Activated naive CD4-positive, alpha-beta T cell (primary cell): Measurements from ENCODE around the gene NINJ2.
A peak's percentile ranks its signal among the peaks of the same experiment; 100 is the strongest.
"Not testable (repeated sequence)": the region's sequence is repeated elsewhere in the genome, so short reads cannot be mapped to it uniquely, and the experiment has no call there.

Experiments used
- DNase-seq, 4 experiments: peaks; one replicate each; lab custom pipeline; 2025; lab: John Stamatoyannopoulos, UW

Gene NINJ2

GRCh38 chr12:663293-663871 is at the start of gene NINJ2:
TSS of gene NINJ2 (minus strand) at chr12:663445. CDS start at chr12:663360, 85 bp downstream.
- DNase-seq: no peak

DNA sequence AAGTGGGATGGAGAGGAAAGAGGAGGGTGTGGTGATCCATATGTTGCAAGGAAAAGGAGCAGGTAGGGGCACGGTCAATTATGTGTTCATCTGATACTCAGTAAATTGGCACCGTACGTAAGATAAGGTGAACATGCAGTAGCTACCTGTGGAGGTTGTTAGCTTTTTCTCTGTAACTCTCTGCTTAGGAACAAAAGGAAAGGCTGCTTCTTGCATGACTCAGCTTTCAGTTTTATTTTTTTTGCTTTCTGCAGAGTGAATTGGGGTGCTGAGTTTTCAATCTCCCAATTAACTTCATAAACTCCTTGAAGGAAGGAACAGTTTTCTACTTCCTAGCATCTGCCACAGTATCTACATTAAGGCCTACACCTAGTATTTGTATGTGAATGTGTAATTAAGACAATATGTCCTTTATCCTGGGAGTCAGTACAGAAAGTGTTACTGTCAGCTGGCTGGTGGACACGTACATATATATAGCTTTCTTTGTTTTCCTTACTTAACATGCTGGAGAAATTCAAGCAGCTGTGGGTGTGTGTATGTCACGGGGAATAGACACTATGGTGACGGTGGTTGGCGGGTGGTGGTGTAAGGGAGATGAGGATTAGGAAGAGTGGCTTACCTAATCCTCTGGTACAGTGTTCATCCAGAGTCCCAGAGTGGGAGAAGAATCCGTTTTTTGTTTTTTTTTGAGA is 49.1 kb upstream of the NINJ2 start:
- DNase-seq: no peak

- no peak for DNase-seq
These were observed 46.3 kb upstream of the NINJ2 start for GRCh38 chr12:709455-710020.

DNA sequence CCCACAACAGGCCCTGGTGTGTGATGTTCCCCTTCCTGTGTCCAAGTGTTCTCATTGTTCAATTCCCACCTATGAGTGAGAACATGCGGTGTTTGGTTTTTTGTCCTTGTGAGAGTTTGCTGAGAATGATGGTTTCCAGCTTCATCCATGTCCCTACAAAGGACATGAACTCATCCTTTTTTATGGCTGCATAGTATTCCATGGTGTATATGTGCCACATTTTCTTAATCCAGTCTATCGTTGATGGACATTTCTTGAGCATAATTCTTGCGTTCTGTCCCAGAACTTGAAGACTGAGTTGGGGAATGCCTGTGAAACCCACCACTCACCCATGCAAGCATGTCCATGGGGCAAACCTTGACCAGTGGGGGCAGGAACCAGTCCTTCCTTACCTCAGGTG is 44.8 kb upstream of the NINJ2 start:
- not testable (repeated sequence) for DNase-seq

DNA sequence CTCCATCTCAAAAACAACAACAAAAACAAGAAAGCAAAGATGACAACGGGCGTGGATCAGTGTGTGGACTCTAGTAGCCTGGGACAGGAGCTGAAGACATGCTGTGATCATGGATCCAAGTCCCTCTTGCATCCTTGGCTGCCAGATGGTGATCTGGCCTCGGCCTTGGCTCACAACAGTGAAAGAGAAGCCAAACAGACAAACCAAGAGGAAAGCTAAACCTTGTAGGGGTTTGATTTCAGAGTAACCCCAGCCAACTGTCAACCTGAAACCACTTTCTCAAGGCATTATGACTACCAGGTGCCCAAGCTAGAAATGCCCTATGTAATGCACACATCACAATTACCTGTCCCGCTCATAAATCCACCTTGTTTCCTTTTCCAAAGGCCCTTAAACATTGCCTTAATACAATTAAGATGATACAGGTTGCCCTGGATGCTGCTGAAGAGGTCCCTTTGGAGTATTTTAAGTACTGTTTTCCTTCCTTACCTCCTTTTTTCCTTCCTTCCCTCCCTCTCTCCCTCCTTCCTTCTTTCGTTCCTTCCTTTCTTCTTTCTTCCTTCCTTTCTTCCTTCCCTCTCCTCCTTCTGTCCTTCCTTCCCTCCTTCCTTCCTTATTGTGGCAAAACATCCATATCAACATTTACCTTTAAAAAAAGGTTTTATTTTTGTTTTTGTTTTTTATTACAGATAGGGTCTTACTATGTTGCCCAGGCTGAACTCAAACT is 41.4 kb upstream of the NINJ2 start:
- no peak for DNase-seq

DNA sequence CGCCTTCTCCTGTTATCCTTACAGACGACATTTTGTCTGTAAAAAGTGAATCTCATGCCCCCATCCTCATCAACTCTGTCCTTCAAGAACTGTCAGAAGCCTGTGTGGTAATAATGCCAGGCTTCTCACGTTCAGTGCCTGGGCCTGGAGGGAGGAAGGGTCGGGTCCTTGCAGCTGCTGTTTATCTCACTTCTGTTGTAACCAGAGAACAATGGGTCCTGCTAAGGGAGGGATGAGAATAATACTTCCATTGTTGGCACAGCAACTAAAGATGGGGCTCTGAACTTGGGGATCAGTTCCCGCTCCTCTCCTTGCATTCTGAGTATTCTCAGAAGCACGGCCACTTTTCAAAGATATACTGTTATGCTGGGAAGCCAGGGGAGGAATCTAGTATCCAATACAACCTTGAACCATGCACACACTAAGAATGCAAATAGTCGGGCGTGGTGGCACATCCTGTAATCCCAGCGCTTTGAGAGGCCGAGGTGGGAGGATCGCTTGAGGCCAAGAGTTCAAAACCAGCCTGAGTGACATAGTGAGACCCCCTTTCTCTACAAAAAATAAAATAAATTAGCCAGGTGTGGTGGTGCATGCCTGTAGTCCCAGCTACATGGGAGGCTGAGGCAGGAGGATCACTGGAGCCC is 38.8 kb upstream of the NINJ2 start:
- DNase-seq: no peak

GRCh38 chr12:700016-700415 is 36.8 kb upstream of the NINJ2 start:
- no peak for DNase-seq

DNA sequence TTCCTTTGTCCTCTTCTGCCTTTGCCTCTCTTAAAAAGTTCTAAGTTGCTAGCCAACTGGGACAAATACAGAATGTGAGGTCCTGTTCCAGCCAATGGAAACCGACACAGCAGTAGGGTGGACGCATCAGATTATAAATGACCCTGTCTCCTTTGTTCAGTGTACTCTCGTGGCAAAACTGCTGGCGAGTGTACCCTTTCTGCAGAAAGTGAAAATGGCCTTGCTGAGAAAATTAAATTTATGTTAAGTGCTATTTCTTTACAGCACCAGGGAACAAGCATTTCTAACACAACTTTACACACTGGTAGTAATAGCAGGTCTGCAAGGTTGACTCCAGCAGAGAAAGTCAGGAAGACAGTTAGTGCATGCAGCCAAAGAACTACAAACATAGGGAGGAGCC is 35.0 kb upstream of the NINJ2 start:
- not testable (repeated sequence) for DNase-seq

DNA sequence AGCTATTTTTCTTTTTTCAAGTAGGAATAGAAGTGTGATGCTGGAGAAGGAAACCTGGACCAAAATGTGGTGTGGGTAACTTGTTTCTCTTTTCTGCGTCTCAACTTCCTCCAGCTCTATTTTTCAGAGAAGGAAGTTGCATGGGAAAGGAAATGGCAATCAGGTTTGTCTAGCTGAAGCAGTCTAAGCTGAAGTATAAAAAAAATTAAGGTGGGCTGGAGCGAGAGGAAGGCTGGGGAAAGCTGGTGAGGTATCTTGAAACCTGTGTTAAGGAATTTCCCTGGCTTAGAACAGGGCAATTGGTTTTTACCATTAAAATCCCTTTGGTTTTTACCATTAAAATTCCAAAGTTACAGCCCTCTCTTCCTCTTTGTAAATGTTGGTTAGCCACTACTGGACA is 34.2 kb upstream of the NINJ2 start:
- no peak for DNase-seq

DNA sequence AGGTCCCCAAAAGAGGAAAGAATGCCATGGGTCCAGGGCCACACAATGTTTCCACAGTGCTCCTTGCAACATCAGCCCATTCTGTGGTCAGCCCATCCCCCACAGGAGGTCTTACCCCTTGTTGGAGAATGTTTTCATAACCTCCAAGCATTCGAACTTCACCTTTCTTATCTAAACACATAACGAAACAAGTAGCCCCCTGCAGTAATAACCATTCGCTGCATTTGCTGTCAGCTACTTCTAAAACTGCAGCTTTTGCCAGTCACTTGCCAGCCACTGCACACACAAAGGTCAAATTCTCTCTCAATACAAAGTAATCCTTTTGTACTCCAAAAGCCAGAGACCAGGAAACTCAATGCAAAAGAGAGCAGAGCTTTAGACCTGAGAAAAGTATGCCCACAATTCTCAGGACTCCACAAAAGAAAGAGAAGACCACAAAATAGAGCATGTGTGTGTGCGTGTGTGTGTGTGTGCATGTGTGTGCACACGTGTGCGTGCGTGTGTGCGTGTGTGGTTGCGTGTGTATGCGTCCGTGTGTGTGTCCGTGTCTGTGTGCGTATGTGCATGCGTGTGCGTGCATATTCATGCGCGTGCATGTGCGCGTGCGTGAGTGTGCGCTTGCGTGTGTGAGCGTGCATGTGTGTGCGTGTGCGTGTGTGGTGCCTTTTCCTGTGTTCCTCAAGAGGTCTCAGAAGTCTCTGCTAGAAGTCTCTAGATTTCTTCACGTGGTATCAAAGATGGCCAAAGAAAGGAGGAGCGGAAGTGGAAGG is 31.7 kb upstream of the NINJ2 start:
- DNase-seq: no peak

GRCh38 chr12:693934-694533 is 30.8 kb upstream of the NINJ2 start:
- no peak for DNase-seq

DNA sequence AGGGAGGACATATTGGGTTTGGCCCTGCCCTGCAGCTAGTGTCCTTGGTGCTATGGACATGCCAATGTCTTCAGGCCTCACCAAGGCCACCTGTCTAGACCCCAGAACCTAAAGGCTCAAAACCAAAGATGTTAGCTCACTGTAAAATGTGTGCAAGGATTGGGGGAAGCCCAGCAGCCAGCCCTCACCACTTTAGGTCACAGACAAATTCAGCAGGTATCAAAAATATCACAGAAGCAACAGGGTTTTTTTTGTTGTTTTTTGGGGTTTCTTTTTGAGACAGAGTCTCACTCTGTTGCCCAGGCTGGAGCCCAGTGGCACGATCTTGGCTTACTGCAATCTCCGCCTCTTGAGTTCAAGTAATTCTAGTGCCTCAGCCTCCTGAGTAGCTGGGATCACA is 29.0 kb upstream of the NINJ2 start:
- DNase-seq: no peak

DNA sequence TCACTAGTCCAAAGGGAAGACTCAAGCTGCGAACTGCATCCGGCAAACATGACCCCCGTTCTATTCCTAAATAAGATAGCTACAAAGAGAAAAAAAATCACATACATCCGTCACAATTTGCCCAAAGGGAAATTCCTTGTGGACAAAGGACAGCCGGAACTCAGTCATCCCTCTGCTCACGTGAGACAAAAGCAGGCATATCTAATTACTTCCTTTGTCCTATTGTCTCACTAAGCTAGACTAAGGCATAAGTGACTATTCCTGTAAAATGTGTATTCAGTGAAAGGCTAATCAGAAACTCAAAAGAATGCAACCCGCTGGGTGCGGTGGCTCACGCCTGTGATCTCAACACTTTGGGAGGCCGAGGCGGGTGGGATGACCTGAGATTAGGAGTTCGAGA is 27.2 kb upstream of the NINJ2 start:
- no peak for DNase-seq

DNA sequence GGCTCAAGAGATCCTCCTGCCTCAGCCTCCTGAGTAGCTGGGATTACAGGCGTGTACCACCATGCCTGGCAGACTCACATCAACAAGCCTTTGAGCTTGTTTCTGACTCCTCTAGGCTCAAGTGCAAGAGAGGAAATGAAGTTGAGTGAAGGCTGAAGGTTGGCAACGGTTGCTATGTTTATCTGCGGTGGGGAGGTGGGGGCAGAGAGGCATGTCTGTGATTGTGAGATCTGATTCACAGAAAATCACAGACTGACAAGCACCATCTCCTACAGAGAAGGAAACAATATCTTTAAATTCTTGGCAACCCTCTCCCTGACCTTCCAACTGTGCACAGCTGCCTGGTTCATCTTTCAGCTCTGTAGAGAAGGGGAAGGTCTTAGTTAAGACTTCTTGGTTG is 22.1 kb upstream of the NINJ2 start:
- DNase-seq: peak; percentile 10 to 61 (median 30)

DNA sequence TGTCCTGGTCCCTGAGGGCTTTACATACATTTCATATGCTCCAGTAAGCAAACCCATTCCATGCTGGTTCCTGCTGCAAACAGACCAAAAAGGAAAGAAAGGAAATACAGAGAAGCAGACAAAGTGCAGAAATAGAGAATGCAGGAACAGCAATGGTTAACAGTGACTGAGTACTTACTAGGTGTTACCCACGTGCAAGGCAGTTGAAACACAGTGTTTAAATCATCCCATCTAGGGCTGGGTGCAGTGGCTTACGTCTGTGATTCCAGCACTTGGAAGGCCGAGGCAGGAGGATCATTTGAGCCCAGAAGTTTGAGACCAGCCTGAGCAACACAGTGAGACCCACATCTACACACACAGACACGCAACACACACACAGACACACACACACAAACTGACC is 21.2 kb upstream of the NINJ2 start:
- no peak for DNase-seq

GRCh38 chr12:681568-682256 is 18.5 kb upstream of the NINJ2 start:
- DNase-seq: no peak

DNA sequence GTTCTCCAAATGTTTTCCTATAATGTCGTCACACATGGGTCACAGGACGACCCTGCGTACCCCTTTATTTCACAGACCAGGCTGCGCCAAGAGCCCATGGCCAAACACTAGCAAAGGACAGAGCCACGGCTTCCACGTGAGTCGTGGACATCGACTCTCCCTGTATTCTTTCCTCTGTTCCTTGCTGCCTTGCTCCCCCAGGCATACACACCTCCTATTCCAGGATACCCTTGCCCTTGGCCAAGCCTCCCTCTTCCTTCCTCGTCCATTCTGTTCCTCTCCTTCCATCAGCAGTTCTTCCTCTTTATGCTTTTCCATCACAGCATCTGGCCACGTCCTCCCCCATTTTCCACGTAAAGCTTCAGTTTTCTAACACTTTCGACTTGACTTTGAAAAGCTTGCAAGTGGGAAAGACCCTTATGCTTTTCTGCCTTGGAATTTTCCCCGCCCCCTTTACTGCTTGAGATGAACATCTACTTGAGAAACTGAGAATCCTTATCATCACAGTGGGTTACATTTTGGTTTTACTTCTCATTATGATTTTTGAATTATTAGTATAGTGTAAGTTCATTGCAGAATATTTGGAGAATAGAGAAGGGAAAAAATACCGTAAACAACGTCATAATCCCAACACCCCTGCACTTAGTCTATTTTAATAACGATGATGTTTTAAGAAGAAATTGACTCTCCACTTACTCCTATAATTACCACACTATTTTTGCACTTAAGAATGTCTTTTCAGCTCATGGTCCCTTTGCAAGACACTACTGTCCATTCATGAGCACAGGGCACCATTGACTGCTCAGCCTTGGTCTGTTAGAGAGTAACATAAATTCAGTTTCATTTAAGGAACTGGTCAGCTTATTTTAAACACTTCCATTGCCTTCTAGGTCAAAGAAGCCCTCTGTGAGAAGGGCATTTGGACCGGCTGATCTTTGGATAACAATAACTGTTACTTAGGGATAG is 15.8 kb upstream of the NINJ2 start:
- no peak for DNase-seq

GRCh38 chr12:675562-675961 is 12.3 kb upstream of the NINJ2 start:
- no peak for DNase-seq

DNA sequence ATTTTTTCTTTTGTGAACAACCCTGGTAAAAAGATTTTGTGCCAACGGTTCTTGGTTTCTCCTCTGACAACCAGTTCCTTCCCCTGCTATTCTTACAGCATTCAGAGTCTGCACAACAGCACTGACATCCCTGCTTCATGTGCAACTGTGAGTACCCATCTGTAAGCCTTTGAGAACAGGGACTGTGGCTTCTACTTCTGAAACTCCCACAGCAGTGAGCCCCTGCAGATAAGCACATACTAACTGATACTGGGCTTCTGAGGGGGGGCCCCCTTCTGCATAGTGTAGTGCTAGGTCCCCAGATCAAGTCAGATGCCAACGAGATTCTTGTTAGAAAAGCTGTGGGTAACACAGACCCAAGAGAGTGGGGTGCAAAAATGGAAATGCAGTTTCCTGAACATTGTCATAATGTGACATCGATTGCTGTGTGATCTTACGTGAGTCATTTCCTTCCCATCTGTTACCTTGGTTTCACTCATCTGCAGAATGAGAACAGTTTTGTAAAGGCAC is 11.1 kb upstream of the NINJ2 start:
- peak in 3 of 4 experiments; percentile 16 to 36 (median 27) for DNase-seq
